Endothelial cell of umbilical vein (primary cell): ENCODE data around the gene HOXA1. TPM values are rescaled to one million over a fixed set of nuclear protein-coding genes. Genes with fewer than 3 reads are reported as not detected.
A peak's percentile ranks its signal among the peaks of the same experiment; 100 is the strongest.

Source experiments
- BruUV-seq: library from RNA; stranded (reverse); fragments of 400-500 nt; replicated peaks from 2 replicates; lab custom pipeline; 2021; lab: Mats Ljungman, UMichigan
- CTCF ChIA-PET: fragments of 300-600, 350-600 bp; sonication (Branson Sonifier 250); formaldehyde crosslinking; loops from one replicate; lab custom pipeline; 2021; ENCODE audit warnings: antibody characterized with exemption, inconsistent platforms; lab: Charles Lee
- POLR2A ChIA-PET: fragments of 300-600, 350-600 bp; sonication (Branson Sonifier 250); formaldehyde crosslinking; loops from one replicate; lab custom pipeline; 2021; ENCODE audit warnings: antibody characterized with exemption, inconsistent platforms; lab: Charles Lee
- DNase-seq: peaks from one replicate; pipeline ENCODE4 v3.0.0-alpha.2; 2011; ENCODE audit warnings: low read depth, low spot score
- FAIRE-seq: peaks from 2 replicates; lab custom pipeline; 2011; peaks lifted over from hg19 to GRCh38; lab: Jason Lieb, UNC
- H2AFZ ChIP-seq: 2 replicates; pipeline ENCODE4 v1.6.0; 2012; ENCODE audit warnings: low read depth, low read length, control low read depth, inconsistent platforms
- H3K27ac ChIP-seq: 2 replicates; pipeline ENCODE4 v1.5.1; 2011; ENCODE audit warnings: low read depth, mild to moderate bottlenecking, control low read depth, low read length, moderate library complexity; ENCODE audit not compliant: insufficient read depth
- H3K27me3 ChIP-seq, 2 experiments: 2 replicates each; pipeline versions ENCODE4 v1.6.0 to v1.6.1; 2011; ENCODE audit warnings: low read length in 2 of 2, mixed read lengths in 1 of 2; ENCODE audit not compliant: control insufficient read depth in 2 of 2, insufficient read depth in 2 of 2
- H3K36me3 ChIP-seq, 2 experiments: 2 replicates in 1 of 2; 3 replicates in 1 of 2; pipeline ENCODE4 v1.5.1; 2011; ENCODE audit warnings: low read length in 2 of 2, mild to moderate bottlenecking in 1 of 2, moderate library complexity in 1 of 2; ENCODE audit not compliant: control insufficient read depth in 2 of 2, insufficient read depth in 2 of 2; ENCODE audit errors: extremely low read depth in 1 of 2
- H3K4me1 ChIP-seq: 3 replicates; pipeline ENCODE4 v1.5.1; 2011; ENCODE audit warnings: mild to moderate bottlenecking, low read length; ENCODE audit not compliant: control insufficient read depth, insufficient read depth; ENCODE audit errors: extremely low read depth
- H3K4me2 ChIP-seq: 2 replicates; pipeline ENCODE4 v1.6.1; 2011; ENCODE audit warnings: low read length, control low read depth, mixed read lengths; ENCODE audit not compliant: insufficient read depth
- H3K4me3 ChIP-seq, 3 experiments: fragments of 200-600 bp in 1 of 3; sonication (generic), shearing (Covaris generic) in 1 of 3; replicated peaks in 1 of 3; 2 replicates each; pipeline ENCODE4 v1.5.1; 2011 to 2016; ENCODE audit warnings: control low read depth in 3 of 3, low read length in 3 of 3, mild to moderate bottlenecking in 2 of 3, inconsistent platforms in 1 of 3, low read depth in 1 of 3, moderate library complexity in 1 of 3; ENCODE audit not compliant: insufficient read depth in 1 of 3
- H3K79me2 ChIP-seq: 2 replicates; pipeline ENCODE4 v1.6.0; 2012; ENCODE audit warnings: low read length, inconsistent platforms; ENCODE audit not compliant: control insufficient read depth, insufficient read depth
- H3K9ac ChIP-seq: replicated peaks from 2 replicates; pipeline ENCODE3; 2011; ENCODE audit warnings: low read length, control low read depth; ENCODE audit not compliant: insufficient read depth; ENCODE audit errors: extremely low read depth
- H3K9me1 ChIP-seq: replicated peaks from 3 replicates; pipeline ENCODE4 v1.6.0; 2011; ENCODE audit warnings: mild to moderate bottlenecking, low read length; ENCODE audit not compliant: control insufficient read depth, insufficient read depth; ENCODE audit errors: extremely low read depth
- H3K9me3 ChIP-seq: replicated peaks from 2 replicates; pipeline ENCODE4 v1.5.1; 2012; ENCODE audit warnings: low read length, inconsistent platforms; ENCODE audit not compliant: control insufficient read depth, insufficient read depth
- H4K20me1 ChIP-seq: replicated peaks from 2 replicates; pipeline ENCODE3; 2011; ENCODE audit warnings: mild to moderate bottlenecking, low read length; ENCODE audit not compliant: control insufficient read depth, insufficient read depth; ENCODE audit errors: extremely low read depth
- CTCF ChIP-seq, 2 donors: IDR thresholded peaks; 1 replicate in 1 of 2; 2 replicates in 1 of 2; pipeline ENCODE4 v1.5.1; 2011; ENCODE audit warnings: low read length in 2 of 2, mild to moderate bottlenecking in 2 of 2, moderate library complexity in 2 of 2, control low read depth in 1 of 2, inconsistent platforms in 1 of 2, low read depth in 1 of 2; ENCODE audit not compliant: insufficient read depth in 1 of 2; ENCODE audit errors: extremely low read depth in 1 of 2
- POLR2AphosphoS5 ChIP-seq: IDR thresholded peaks from 2 replicates; pipeline ENCODE4 v1.6.1; 2012; ENCODE audit warnings: low read depth, mild to moderate bottlenecking, control low read depth, low read length, moderate library complexity; ENCODE audit not compliant: insufficient read depth
- dilution Hi-C: fragments of 300-500 bp; cut with MboI; formaldehyde crosslinking; loops from one replicate; pipeline ENCODE4 v1.15.0; 2019; ENCODE audit warnings: low sequenced_read_pairs; ENCODE audit not compliant: extremely low pct_ligation_motif_present
- intact Hi-C: fragments of 100-400 bp; cut with micrococcal nuclease; formaldehyde crosslinking; loops from one replicate; pipeline ENCODE4 v1.10.0; 2022
- polyA plus RNA-seq, 4 experiments: library from polyadenylated mRNA; depleted of rRNA in 3 of 4; stranded (reverse) in 3 of 4; unstranded in 1 of 4; fragments of >200 nt; gene quantifications; 2 replicates each; pipeline versions ENCODE4 v1.2.1 to v1.2.3, GENCODE V29; 2011 to 2012; ENCODE audit warnings: missing spikeins in 1 of 4
- total RNA-seq: library from RNA; stranded (reverse); gene quantifications from 2 replicates; pipeline ENCODE4 v1.2.3, GENCODE V29; 2021

The HOXA1 gene
- total and polyA plus RNA-seq, 2 donors (not counting 3 experiments of a cell fraction or from before 2014, with no cell fraction given), result 1.2 to 2.4 TPM

DNA sequence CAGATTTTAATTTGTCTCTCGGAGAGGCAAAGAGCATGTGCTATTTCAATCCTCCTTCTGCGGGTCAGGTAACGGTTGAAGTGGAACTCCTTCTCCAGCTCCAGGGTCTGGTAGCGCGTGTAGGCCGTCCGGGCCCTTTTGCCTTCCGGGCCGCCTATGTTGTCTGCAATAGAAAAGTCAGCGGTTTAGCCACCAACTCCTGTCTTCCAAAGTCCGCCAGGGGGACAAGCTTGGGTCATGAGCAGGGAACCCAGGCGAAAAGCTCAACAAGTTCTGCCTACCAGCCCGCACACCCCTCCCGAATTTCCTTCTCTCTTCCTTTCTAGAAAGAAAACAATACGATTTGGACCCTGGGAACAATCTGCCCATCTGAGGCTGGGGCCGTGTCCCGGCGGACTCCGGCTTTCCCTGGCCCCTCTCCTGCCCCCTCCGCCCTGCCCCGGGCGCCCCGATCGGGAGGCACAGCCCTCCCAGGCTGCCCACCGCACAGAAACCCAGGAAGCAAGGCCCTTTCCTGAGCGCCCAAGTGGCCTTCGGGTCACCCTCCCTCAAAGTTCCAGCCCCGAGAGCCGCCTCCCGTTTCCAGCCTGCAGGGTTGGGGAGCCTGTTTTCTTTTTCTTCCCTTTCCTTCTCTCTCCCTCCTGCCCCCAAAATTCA lies 46.3 kb upstream of the HOXA1 start:
- ChIA-PET CTCF (interaction anchor here (0.9 to 7.0 kb wide), 14 partner anchors 11 to 773 kb away, joined by 3 to 72 read pairs (median 11); partner anchors contain the start of genes HOXA4 and HOXA7), POLR2A (interaction anchor here (1.3 to 2.2 kb wide), 3 partner anchors 11 to 43 kb away, joined by 3 to 7 read pairs (median 4); partner anchors contain the start of gene HOXA3)
- FAIRE-seq, result peak; percentile 79
- Histone ChIP-seq H3K4me2 (peak overlapping the region; percentile 92), H3K9me3 (no peaks in the 10 kb centered on the region), H3K27me3 (no peaks in the 10 kb centered on the region), H3K9me1 (no peaks in the 10 kb centered on the region), H3K4me1 (peaks cover 76% of the 10 kb centered on the region), H3K27ac (peak overlapping the region; percentile 82), H3K9ac (peak overlapping the region; percentile 84), H4K20me1 (no peaks in the 10 kb centered on the region), H3K4me3 (peak overlapping the region; percentile 29 to 84 (median 65)), H3K79me2 (peaks cover 99% of the 10 kb centered on the region), H2AFZ (no peak overlapping the region), H3K36me3 (peaks cover 0 to 19% of the 10 kb centered on the region in 2 experiments)
- TF ChIP-seq CTCF (IDR thresholded peaks at IDR 0.05; ENCODE audit: extremely low read depth in 1 of 2, insufficient read depth in 1 of 2, low read depth in 1 of 2, low read length in 2 of 2) (peak; percentile 23 to 35), POLR2AphosphoS5 (no peak)
- BruUV-seq, result no TSS peak
- intact Hi-C loops, result loop anchor here (2.0 to 5.0 kb wide), 3 partner anchors 640 to 1285 kb away; no protein-coding TSS in a partner anchor
- DNase-seq, result no peak
- dilution Hi-C loops, result no loop called here
